Fibroblast of the aortic adventitia (primary cell): ENCODE data around the gene ZFPL1. TPM values are rescaled to one million over a fixed set of nuclear protein-coding genes. Genes with fewer than 3 reads are reported as not detected.

Experiments used
- DNase-seq: peaks from one replicate; pipeline ENCODE4 v3.0.0-alpha.2; 2010; ENCODE audit warnings: low read depth
- H3K4me3 ChIP-seq: 2 replicates; pipeline ENCODE4 v1.5.1; 2011; ENCODE audit warnings: low read depth, mild to moderate bottlenecking, control low read depth, low read length, moderate library complexity
- total RNA-seq: library from RNA; depleted of rRNA; stranded (reverse); fragments of >200 nt; gene quantifications from 2 replicates; pipeline ENCODE4 v1.2.3, GENCODE V29; 2012; ENCODE audit warnings: low replicate concordance
- TF ChIP-seq, protein P1 (sequence below): IDR thresholded peaks from 2 replicates; pipeline ENCODE4 v1.5.1; 2011; ENCODE audit warnings: mild to moderate bottlenecking, low read length, control low read depth, inconsistent platforms; ENCODE audit not compliant: insufficient read depth

ZFPL1 gene
- total RNA-seq, 1 donor: 42.5 TPM

DNA sequence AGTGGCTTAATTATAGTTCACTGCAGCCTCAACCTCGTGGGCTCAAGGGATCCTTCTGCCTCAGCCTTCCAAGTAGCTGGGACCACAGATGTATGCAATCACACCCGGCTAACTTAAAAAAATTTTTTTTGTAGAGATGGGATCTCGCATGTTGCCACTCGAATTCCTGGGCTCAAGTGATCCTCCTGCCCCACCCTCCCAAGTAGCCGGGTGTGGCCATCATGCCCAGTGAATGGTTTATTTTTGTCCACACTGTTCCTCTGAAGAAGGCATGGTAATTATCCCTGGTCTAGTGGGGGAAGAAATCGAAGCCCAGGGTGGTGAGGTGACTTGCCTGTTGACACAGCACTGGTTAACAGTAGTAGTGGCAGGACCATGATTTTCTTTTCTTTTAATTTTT is 41.1 kb upstream of the ZFPL1 start:
- no peak for DNase-seq
- TF ChIP-seq, protein P1, sequence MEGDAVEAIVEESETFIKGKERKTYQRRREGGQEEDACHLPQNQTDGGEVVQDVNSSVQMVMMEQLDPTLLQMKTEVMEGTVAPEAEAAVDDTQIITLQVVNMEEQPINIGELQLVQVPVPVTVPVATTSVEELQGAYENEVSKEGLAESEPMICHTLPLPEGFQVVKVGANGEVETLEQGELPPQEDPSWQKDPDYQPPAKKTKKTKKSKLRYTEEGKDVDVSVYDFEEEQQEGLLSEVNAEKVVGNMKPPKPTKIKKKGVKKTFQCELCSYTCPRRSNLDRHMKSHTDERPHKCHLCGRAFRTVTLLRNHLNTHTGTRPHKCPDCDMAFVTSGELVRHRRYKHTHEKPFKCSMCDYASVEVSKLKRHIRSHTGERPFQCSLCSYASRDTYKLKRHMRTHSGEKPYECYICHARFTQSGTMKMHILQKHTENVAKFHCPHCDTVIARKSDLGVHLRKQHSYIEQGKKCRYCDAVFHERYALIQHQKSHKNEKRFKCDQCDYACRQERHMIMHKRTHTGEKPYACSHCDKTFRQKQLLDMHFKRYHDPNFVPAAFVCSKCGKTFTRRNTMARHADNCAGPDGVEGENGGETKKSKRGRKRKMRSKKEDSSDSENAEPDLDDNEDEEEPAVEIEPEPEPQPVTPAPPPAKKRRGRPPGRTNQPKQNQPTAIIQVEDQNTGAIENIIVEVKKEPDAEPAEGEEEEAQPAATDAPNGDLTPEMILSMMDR: no peak
- H3K4me3 ChIP-seq: no peak overlapping the region

DNA sequence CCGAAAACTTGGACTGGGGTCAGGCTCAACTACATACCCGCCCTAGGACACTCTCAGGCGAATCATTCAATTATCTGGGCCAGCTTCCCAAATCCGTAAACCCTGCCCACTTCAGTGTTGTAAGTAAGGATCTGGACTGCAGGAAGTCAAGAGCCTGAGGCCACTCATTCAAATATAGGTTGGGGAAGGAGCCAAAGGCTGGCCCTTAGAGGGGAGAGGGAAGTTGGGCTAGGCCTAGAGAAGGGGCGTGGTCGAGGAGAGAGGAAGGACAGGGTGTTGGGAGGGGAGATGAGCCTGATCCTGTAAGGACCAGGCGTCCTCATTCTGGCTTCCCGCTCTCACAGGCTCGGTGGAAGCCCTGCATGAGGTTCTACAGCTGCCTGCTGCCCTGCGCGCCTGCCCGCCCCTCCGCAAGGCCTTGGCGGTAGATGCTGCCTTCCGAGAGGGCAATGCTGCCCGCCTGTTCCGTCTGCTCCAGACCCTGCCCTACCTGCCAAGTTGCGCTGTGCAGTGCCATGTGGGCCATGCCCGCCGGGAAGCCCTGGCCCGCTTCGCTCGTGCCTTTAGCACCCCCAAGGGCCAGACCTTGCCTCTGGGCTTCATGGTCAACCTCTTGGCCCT is 40.0 kb upstream of the ZFPL1 start:
- TF ChIP-seq, protein P1: no peak
- no peak overlapping the region for H3K4me3 ChIP-seq
- peak; percentile 66 for DNase-seq

DNA sequence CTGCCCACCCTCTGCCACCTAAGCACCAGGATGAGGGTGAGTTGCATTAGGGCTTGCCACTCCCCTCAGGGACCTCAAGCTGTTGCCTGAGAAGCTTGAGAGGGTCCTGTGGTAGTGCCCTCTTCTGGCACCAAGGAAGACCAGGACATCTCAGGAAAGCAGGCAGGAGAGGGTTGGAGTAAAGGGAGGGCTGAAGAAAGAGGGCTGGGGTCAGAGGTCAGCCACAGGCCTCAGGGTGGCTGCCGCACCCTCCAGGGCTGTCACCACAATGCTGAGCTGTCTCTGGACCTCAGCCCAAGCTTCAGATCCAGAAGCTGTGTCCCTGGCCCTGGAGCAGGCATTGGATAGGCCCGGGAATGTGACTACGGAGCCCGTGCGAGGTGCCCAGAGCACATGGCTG is 39.0 kb upstream of the ZFPL1 start:
- H3K4me3 ChIP-seq: no peak overlapping the region
- DNase-seq: no peak
- TF ChIP-seq, protein P1: no peak

DNA sequence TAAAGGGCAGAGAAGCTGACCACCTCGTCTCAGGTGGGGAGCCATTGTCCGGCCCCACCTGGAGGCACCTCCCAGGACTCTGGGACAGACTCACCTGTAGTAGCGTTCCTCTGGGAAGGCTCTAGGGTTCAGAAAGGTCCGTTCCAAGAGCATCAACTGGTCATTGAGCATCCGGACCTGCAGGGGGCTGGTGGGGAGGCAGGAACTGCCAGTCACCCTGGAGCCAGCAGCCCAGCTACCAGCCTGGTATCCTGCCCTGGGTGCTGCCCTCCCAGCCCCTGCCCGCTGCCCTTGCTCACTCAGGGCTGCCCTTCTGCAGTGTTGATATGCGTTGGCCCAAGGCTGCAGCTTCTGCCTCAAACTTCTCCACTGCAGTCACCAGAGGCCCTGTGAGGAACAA is 38.3 kb upstream of the ZFPL1 start:
- DNase-seq: no peak
- H3K4me3 ChIP-seq: no peak overlapping the region
- TF ChIP-seq, protein P1: no peak

DNA sequence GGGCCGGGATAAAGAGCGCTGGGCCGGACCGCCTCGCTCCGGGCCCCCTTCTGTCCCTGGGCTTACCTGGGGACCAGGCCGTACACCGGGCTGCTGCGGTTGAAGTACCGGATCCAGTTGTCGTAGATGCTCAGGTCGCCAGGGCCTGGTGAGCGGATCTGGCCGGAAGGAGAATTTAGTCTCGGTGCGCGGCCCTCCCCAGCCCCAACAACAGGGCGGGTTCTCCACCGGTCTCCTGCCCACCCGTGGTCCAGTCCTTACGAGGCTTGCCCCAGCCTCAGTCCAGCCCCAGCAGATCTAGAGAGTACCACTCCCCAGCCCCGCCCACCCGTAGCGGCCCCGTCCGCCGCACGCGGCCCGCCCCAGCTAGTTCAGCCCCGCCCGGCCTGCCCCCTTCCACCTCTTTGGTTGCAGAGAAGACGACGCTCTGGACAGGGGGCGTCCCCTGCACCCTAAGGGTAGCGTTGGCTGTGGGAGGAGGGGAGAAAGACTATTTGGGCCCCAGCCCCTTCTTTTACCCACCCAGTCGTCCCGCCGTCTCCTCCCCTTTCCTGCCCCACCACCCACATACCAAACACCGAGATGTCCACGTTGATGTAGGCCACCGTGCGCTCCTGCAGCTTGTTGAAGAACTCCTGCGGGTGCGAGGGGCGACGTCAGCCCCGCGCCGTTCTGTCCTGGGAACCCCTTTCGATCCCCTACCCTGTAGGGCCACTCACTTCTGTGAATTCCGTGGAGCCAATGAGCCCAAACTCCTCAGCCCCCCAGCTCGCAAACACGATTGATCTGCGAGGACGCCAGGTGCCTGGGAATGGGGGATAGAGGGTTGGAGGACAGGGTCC is 36.2 kb upstream of the ZFPL1 start:
- H3K4me3 ChIP-seq: peak overlapping the region; percentile 65
- DNase-seq: no peak
- TF ChIP-seq, protein P1: no peak

DNA sequence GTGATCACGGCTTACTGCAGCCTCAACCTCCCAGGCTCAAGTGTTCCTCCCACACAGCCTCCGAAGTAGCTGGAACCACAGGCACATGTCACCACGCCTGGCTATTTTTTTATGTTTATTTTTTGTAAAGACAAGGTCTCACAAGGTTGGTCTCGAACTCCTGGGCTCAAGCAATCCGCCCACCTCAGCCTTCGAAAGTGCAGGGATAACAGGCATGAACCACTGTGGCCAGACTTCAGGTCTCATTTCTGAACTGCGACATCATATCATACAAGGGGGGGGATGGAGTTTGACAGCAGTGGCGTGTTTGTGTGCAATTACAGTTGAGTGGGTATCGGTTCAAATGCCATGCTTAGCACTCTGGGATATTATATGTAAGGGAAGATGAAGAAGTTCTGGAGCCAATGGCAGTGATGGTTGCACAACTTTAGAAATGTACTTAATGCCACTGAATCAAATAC is 32.6 kb upstream of the ZFPL1 start:
- H3K4me3 ChIP-seq: no peak overlapping the region
- no peak for DNase-seq
- TF ChIP-seq, protein P1: no peak
